ENCODE measurements around the gene ZIC4.

DNA sequence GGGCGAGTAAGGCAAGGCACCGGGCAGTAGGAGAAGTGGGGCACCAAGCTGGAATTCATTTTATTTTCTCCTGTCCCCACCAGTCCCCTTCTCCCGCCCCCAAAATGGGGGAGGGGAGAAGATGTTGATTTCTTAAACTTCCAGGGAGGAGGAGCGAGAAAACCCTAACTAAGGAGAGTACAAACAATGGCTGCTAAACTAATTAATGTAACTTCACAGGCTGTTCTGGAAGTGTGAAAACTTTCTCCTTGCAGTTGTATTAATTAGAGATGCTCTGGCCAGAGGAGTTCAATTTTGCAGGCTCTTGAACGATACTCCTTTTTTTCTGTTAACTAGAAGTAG is 11.5 kb downstream of the ZIC4 start:
- TF ChIP-seq POLR2AphosphoS5 (IDR thresholded peaks at IDR 0.05; ENCODE audit: low read depth, low read length) (no peak), SIN3A (IDR thresholded peaks at IDR 0.05; ENCODE audit: borderline replicate concordance, insufficient read depth, low read length) (no peak), TAF1 (IDR thresholded peaks at IDR 0.05; ENCODE audit: borderline replicate concordance, insufficient read depth, low read length) (no peak), FOXP2 (optimal IDR thresholded peaks at IDR 0.05; ENCODE audit: borderline replicate concordance, extremely low read depth, extremely low read length, insufficient read depth) (no peak)
- TF ChIP-seq, protein P1, sequence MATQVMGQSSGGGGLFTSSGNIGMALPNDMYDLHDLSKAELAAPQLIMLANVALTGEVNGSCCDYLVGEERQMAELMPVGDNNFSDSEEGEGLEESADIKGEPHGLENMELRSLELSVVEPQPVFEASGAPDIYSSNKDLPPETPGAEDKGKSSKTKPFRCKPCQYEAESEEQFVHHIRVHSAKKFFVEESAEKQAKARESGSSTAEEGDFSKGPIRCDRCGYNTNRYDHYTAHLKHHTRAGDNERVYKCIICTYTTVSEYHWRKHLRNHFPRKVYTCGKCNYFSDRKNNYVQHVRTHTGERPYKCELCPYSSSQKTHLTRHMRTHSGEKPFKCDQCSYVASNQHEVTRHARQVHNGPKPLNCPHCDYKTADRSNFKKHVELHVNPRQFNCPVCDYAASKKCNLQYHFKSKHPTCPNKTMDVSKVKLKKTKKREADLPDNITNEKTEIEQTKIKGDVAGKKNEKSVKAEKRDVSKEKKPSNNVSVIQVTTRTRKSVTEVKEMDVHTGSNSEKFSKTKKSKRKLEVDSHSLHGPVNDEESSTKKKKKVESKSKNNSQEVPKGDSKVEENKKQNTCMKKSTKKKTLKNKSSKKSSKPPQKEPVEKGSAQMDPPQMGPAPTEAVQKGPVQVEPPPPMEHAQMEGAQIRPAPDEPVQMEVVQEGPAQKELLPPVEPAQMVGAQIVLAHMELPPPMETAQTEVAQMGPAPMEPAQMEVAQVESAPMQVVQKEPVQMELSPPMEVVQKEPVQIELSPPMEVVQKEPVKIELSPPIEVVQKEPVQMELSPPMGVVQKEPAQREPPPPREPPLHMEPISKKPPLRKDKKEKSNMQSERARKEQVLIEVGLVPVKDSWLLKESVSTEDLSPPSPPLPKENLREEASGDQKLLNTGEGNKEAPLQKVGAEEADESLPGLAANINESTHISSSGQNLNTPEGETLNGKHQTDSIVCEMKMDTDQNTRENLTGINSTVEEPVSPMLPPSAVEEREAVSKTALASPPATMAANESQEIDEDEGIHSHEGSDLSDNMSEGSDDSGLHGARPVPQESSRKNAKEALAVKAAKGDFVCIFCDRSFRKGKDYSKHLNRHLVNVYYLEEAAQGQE (IDR thresholded peaks at IDR 0.05; ENCODE audit: insufficient read depth in 1 of 2, low read depth in 2 of 2, low read length in 2 of 2) = no peak
